Lower leg skin (tissue), 4 donors: ENCODE measurements around the gene LHFPL4. TPM values are rescaled to one million over a fixed set of nuclear protein-coding genes. Genes with fewer than 3 reads are reported as not detected.
"Not testable (repeated sequence)": the region's sequence is repeated elsewhere in the genome, so short reads cannot be mapped to it uniquely, and the experiment has no call there.

ENCODE experiments used
- DNase-seq, 2 donors: peaks; one replicate each; pipeline ENCODE4 v3.0.0-alpha.2; 2019; ENCODE audit warnings: low spot score in 2 of 2
- H3K4me3 ChIP-seq: fragments of 200-600 bp; sonication (generic); 2 replicates; pipeline ENCODE4 v1.5.1; 2017; ENCODE audit warnings: mild to moderate bottlenecking, low read depth; ENCODE audit not compliant: poor library complexity, severe bottlenecking
- POLR2A ChIP-seq, 2 donors: fragments of 450-650 bp; IDR thresholded peaks; one replicate each; pipeline ENCODE4 v1.6.1; 2016 to 2017; ENCODE audit warnings: antibody characterized with exemption in 2 of 2, mild to moderate bottlenecking in 1 of 2, moderate library complexity in 1 of 2
- WGBS, 2 donors: methylation state at CpG; one replicate each; pipeline ENCODE4 v1.1.5; 2018; 5-methylcytosine and 5-hydroxymethylcytosine counted together
- intact Hi-C: fragments of 100-400 bp; cut with DNase I; formaldehyde crosslinking; loops from one replicate; pipeline ENCODE4 v1.15.0; 2023; ENCODE audit warnings: low total_unique reads
- total RNA-seq, 4 donors: library from RNA; depleted of rRNA; stranded (reverse); fragments of >200 nt; gene quantifications; one replicate each; pipeline ENCODE4 v1.1.0, GENCODE V29; 2016
- TF ChIP-seq, protein P1 (sequence below), 3 donors: fragments of 450-650 bp; IDR thresholded peaks; one replicate each; pipeline ENCODE4 v1.5.1; 2016; ENCODE audit warnings: antibody characterized with exemption in 3 of 3, mild to moderate bottlenecking in 3 of 3, moderate library complexity in 2 of 3

The LHFPL4 gene
- total RNA-seq, 4 donors from 2014 or later = 0.05 to 0.16 TPM; not detected in 2

DNA sequence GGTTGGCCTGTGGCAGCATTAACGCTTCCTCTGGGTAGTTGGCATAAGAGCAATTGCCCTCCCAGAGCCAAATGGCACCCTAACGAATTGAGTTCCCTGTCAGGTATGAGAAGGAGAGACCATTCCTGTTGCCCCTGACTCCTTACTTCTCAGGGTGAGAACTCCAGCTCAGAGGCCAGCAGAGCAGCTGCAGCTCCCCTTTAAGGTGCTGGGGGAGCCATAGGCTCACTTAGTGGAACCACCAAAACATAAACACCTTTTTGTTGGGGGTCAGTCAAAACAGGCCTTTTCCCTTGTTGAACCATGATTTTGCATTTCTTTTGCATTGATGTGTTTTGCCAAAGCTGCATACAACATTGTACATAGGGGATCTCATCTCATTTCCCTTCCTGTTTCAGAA, 28.1 kb upstream of the LHFPL4 start:
- WGBS, 2 donors = 66 to 68% methylated on average over 2 of the region's 2 CpGs
- no peak overlapping the region for H3K4me3 ChIP-seq
- intact Hi-C loops = no loop called here
- no peak for DNase-seq
- TF ChIP-seq, protein P1, sequence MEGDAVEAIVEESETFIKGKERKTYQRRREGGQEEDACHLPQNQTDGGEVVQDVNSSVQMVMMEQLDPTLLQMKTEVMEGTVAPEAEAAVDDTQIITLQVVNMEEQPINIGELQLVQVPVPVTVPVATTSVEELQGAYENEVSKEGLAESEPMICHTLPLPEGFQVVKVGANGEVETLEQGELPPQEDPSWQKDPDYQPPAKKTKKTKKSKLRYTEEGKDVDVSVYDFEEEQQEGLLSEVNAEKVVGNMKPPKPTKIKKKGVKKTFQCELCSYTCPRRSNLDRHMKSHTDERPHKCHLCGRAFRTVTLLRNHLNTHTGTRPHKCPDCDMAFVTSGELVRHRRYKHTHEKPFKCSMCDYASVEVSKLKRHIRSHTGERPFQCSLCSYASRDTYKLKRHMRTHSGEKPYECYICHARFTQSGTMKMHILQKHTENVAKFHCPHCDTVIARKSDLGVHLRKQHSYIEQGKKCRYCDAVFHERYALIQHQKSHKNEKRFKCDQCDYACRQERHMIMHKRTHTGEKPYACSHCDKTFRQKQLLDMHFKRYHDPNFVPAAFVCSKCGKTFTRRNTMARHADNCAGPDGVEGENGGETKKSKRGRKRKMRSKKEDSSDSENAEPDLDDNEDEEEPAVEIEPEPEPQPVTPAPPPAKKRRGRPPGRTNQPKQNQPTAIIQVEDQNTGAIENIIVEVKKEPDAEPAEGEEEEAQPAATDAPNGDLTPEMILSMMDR (IDR thresholded peaks at IDR 0.05) = no peak
- no peak for TF ChIP-seq POLR2A (IDR thresholded peaks at IDR 0.05)

DNA sequence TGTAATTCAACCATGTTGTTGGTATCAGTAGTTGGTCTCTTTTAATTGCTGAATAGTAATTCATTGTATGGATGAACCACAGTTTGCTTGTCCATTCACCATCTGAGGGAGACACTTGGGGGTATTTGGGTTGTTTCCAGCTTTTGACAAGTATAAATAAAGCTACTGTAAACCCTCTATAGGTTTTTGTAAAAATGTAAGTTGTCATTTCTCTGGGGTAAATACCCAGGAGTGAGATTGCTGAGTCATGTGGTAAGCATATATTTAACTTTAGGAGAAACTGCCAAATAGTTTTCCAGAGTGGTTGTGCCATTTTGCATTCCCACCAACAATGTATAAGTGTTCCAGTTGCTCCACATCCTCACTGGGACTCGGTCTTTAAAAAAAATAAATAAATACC, 15.4 kb upstream of the LHFPL4 start:
- 86 to 88% methylated on average over 1 of the region's 1 CpG for WGBS, 2 donors
- no peak for DNase-seq
- TF ChIP-seq, protein P1 (IDR thresholded peaks at IDR 0.05) = no peak
- no peak for TF ChIP-seq POLR2A (IDR thresholded peaks at IDR 0.05)
- intact Hi-C loops = no loop called here
- no peak overlapping the region for H3K4me3 ChIP-seq

DNA sequence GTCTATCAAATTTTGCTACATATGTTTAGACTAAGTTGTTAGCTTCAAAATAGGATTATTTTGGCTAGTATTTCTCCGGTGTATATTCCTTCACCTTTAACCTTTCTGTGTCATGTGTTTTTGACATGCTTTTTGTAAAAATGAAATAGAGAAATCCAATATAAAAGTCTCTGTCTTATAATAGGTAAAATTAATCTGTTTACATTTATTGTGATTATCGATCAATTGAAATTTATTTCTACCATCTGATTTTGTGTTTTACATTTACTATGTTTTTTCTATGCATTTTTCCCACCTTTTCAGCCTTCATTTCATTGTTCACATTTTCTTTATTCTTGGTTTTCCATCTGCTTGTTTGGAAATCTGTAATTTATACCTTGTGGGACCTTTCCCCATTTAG, 11.7 kb upstream of the LHFPL4 start:
- no peak overlapping the region for H3K4me3 ChIP-seq
- intact Hi-C loops = no loop called here
- DNase-seq = no peak
- TF ChIP-seq POLR2A (IDR thresholded peaks at IDR 0.05) = no peak
- TF ChIP-seq, protein P1 (IDR thresholded peaks at IDR 0.05) = no peak
- 87 to 91% methylated on average over 2 of the region's 2 CpGs for WGBS, 2 donors

DNA sequence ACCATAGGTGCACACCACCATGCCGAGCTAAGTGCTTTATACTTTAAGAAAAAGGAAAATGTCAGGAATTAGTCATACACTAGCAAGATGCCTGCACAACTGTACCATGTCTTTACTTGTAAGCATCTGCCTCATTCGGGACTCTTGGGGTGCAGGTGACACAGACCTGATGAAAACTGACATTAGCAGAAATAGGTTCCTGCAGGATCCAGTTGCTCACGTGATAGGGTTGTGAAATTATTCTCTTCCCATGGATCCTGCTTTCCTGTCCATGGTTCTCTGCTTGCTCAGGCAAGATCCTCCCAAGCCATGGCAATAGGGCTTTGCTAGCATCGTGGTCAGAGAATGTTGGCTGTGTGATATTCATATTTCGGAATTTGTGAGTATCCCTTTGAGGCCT, 10.2 kb upstream of the LHFPL4 start:
- DNase-seq = no peak
- intact Hi-C loops = no loop called here
- TF ChIP-seq POLR2A (IDR thresholded peaks at IDR 0.05) = no peak
- TF ChIP-seq, protein P1 (IDR thresholded peaks at IDR 0.05) = no peak
- H3K4me3 ChIP-seq = no peak overlapping the region
- 72 to 81% methylated on average over 5 of the region's 5 CpGs for WGBS, 2 donors

DNA sequence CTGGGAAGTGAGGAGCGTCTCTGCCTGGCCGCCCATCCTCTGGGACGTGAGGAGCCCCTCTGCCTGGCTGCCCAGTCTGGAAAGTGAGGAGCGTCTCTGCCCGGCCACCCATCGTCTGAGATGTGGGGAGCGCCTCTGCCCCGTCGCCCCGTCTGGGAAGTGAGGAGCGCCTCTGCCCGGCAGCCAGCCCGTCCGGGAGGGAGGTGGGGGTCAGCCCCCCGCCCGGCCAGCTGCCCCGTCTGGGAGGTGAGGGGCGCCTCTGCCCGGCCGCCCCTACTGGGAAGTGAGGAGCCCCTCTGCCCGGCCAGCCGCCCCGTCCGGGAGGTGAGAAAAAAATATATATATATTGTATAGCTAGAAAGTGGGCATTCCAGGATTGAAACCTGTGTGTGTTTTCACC, 6.4 kb upstream of the LHFPL4 start:
- intact Hi-C loops, H3K4me3 ChIP-seq: not testable (repeated sequence)
- DNase-seq = peak in 1 of 2 donors; percentile 53
- WGBS, 2 donors = 95 to 96% methylated on average over 14 to 24 of the region's 24 CpGs

DNA sequence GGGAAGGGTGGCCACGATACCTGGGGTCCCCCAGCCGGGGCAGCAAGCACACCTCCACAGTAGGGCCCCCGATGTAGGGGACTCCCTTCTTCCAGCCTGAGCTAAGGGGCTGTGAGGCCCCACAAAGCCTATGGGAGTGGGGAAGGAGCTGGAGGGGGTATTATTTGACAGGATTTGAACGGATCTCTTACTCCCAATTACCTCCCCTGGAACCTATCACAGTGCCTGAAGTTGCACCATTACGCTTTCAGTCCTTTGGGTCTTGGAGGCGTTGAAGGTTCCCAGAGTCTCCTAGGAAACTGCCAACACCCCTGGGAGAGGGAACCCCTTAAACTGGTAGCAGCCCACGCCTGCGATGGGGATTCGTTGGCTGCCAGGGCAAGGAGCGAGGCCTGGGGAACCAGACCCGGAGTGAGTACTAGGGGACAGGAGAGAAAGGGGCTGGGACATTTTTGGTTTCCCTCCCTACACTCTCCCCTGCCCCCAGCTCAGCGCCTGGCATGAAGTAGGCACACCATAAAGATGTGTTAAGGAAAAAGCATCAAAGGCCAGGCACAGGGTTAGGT, 409 bp upstream of the LHFPL4 start:
- no peak for TF ChIP-seq POLR2A (IDR thresholded peaks at IDR 0.05)
- TF ChIP-seq, protein P1 (IDR thresholded peaks at IDR 0.05) = no peak
- intact Hi-C loops = no loop called here
- no peak overlapping the region for H3K4me3 ChIP-seq
- WGBS, 2 donors = 29 to 38% methylated on average over 11 to 12 of the region's 12 CpGs
- DNase-seq = peak in 1 of 2 donors; percentile 45
